NCI-H128 (cell line): Measurements from ENCODE around the gene NUP210.
"Not testable (repeated sequence)": the region's sequence is repeated elsewhere in the genome, so short reads cannot be mapped to it uniquely, and the experiment has no call there.

ENCODE experiments used
- DNase-seq: peaks from one replicate; lab custom pipeline; 2025; ENCODE audit not compliant: unreplicated experiment; lab: John Stamatoyannopoulos, UW

The NUP210 gene

DNA sequence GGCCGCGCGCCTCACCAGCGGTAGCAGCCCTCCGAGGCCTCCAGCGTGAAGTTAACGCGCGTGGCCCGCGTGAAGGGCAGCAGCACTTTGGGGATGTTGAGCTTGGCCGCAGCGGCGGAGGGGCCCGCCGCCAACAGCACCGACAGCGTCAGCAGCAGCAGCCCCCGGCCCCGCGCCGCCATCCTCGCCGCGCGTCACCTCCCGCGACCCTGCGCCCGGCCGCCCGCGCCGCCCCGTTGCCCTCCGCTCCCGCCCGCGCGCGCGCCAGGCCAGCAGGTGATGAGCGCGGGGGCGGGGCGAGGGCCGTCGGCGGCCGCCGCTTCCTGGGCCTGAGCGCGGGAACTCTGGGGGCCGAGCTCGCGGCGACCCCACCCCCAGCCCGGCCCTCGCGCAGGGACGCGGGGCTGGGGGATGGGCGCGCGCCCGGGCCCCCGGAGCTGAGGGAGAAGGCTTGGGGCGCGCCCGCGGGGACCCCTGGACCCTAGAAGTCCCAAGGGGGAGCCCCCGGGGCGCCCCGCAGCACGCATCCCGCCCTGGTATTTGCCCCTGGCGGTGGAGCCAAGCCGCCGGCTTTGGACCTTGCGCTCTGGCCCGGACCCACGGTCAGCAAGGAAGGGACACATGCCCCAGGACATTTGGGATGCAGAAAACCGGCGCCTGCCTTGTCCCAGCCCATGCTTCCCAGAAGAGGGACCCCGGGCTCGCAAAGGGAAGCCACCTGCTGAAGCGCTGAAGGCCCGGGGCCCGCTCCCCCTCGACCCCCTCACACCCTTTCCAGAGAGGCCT lies at the start of gene NUP210:
Gene NUP210 (minus strand): TSS at position 278 of the 786 bp plus-strand sequence. CDS start 96 bp downstream, at position 182.
- no peak for DNase-seq

DNA sequence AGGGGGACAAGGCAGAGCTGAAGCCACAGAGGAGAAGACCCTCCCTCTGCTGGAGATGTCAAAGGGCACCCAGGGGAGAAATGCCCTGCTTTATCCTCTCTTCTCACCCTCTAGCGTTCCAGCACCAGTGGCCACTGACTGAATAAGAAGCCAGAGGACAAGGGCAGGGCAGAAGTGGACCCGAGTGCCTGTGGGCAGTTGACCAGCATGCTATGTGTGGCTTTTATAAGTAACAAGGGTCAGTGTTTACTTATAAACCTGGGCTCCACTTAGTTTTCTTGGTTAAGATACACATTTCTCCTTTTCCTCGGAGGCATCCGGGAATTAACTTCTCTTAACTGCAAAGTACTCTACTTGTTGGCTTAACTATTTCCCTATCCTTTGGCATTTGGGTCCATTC lies 46.7 kb upstream of the NUP210 start:
- no peak for DNase-seq

GRCh38 chr3:13465236-13465873 lies 45.2 kb upstream of the NUP210 start:
- no peak for DNase-seq

GRCh38 chr3:13463618-13464400 lies 43.7 kb upstream of the NUP210 start:
- no peak for DNase-seq

GRCh38 chr3:13462822-13463221 lies 42.7 kb upstream of the NUP210 start:
- no peak for DNase-seq

DNA sequence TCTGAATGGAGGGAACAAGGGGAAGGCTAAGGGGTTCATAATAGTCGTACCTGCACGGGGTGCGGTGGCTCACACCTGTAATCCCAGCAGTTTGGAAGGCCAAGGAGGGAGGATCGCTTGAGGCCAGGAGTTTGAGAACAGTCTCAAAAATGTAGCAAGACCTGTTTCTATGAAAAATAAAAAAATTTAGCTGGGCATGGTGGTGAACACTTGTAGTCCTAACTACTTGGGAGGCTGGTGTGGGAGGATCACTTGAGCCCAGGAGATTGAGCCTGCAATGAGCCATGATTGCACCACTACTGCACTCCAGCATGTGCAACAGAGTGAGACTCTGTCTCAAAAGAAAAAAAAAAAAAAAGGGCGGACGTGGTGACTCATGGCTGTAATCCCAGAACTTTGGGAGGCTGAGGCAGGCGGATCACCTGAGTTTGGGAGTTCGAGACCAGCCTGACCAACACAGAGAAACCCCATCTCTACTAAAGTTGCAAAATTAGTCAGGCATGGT lies 42.1 kb upstream of the NUP210 start:
- no peak for DNase-seq

DNA sequence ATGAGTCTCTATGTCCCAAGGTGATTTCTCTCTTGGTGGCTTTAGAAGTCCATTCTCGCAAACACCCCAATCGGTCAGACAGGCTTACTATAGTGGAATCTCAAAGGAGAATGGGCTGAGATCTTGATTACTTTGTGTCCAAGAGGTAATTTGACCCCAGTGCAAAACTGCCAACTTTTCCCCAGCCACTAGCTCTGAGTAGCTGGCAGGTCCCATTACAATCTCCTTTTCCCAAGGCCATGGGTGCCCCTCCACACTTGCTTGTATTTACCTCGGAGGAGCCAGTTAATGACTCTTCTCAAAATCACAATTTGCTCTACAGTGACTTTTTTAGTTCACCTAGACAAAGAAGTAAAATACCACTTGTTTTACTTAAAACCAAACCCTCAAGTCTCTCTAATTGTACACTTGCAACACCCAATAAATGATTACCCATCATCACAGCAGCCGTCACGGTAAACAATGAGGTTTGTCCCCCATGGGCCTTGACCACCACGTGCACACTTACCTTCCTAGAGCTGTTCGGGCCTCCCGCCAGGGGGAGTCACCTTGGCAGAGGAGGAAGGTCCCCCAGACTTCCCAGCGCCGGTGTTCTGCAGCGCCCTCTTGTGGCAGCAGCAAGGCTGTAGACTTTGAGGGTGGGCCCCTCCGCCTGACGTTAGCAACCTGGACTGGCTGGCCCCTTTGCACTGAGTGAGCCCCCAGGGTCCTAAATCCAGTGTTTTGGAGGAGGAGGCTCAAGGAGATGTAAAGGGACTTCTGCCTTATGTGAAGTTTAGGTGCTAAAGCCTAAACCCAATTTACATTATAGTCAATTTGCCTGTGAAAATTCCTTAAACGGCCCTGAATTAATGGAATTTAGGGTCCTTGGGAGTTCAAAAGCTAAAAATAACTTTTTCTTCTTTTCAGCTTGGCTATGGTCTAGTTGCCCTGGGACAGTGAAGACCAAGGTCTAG lies 41.3 kb upstream of the NUP210 start:
- DNase-seq = no peak

DNA sequence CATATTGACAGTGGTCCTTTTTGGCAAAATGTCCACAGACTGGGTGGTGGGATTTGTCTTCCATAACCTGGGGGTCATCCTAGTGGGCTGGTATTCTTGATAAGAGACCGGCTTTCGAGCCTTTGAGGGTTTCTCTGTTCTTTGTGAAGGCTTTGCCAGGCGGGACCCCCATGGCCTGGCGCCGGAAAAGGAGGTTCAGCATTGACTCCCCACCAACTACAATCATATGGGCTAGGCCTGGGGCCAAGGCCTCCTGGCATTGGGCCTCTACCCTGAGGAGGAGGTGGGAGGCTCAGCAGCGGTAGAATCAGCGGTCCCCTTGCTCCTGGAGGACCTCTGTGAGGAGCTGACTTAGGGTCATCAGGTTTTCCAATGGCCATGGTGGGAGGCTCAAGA lies 40.2 kb upstream of the NUP210 start:
- no peak for DNase-seq

- no peak for DNase-seq
Measured at GRCh38 chr3:13459605-13460340, 39.7 kb upstream of the NUP210 start.

DNA sequence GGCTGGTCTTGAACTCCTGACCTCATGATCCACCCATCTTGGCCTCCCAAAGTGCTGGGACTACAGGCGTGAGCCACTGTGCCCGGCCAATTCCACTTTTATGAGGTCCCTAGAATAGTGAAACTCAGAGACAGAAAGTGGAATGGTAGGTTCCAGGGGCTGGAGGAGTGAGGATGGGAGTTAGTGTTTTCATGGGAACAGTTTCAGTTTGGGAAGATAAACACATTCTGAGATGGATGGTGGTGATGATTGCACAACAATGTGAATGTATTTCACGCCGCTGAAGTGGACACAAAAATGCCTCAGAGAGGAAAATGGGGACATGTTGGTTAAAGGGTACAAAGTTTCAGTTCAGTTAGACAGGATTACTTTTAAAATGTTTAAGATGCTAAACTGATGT lies 37.5 kb upstream of the NUP210 start:
- no peak for DNase-seq

DNA sequence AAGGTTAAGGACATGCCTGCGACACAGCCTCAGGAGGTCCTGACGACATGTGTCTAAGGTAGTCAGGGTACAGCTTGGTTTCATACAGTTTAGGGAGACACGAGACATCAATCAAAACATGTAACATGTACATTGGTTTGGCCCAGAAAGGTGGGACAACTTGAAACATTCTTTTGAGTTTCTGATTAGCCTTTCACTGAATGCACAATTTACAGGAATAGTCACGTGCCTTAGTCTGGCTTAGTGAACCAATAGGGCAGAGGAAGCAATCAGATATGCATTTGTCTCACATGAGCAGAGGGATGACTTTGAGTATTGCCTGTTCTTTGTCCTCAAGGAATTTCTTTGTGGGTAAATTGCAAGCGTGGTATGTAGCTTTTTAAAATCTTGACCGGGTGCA lies 35.5 kb upstream of the NUP210 start:
- DNase-seq = no peak

GRCh38 chr3:13452490-13453335 lies 32.6 kb upstream of the NUP210 start:
- DNase-seq = peak; percentile 1

GRCh38 chr3:13451301-13451673 lies 31.2 kb upstream of the NUP210 start:
- DNase-seq = no peak

DNA sequence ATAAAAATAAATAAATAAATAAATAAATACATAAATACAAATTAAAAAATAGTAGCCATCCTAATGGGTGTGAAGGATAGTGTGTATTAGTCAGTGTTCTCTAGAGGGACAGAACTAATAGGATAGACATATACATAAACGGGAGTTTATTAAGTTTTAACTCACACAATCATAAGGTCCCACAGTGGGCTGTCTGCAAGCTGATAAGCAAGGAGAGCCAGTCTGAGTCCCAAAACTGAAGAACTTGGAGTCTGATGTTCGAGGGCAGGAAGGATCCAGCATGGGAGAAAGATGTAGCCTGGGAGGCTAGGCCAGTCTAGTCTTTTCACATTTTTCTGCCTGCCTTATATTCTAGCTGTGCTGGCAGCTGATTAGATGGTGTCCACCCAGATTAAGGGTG lies 22.8 kb upstream of the NUP210 start:
- not testable (repeated sequence) for DNase-seq

DNA sequence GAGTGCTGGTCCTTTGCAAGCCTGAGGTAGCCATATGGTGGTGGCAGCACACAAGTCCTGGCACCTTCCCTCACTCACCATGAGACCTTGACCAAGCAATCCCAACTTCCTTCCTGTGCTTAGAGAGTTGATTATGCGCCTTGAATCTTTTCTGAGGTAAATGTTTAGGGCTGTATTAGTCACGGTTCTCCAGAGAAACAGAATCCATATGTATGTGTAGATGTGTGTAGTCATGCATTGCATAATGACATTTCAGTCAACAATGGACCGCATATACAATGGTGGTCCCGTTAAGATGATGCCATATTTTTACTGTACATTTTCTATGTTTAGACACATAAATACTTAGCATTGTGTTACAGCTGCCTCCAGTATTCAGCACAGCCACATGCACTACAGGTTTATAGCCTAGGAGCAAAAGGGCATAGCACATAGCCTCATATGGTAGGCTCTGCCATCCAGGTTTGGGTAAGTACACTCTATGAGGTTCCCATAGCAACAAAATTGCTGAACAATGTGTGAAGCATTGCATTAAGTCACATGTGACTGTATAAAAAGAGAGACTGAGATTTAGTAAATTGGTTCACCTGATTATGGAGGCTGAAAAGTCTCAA lies 20.2 kb upstream of the NUP210 start:
- no peak for DNase-seq

- not testable (repeated sequence) for DNase-seq
Measured at GRCh38 chr3:13436213-13436612, 16.1 kb upstream of the NUP210 start.

GRCh38 chr3:13433912-13434311 lies 13.8 kb upstream of the NUP210 start:
- no peak for DNase-seq

DNA sequence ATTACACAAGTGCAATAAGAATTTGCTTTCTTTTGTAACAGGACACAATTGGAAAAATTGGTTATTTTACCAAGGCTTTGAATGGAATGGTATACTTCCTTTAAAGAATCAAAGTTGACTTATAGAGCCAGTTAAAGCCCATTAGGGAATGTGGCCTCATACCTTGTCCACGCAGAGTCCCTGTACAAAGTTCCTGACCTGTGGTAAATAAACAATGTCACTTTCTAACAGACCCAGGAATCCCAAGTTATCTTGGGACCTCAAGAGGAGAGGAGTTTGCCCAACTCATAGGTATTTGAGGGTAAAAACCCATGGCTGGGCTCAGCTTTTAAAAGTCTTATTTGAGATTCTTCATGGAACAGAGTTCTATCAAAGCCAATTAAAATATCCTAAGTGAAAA lies 12.0 kb upstream of the NUP210 start:
- no peak for DNase-seq
